Stimulated activated CD8-positive, alpha-beta memory T cell treated with anti-CD3 and anti-CD28 coated beads, Interleukin-7, amount 100 ng/mL, for 1 hour (primary cell): Measurements from ENCODE around the gene FHIT.
"Not testable (repeated sequence)": the region's sequence is repeated elsewhere in the genome, so short reads cannot be mapped to it uniquely, and the experiment has no call there.

ENCODE experiments used
- DNase-seq, 2 donors: peaks; one replicate each; pipeline ENCODE4 v3.0.0-alpha.2; 2020; ENCODE audit warnings: low read depth in 2 of 2

Gene FHIT

DNA sequence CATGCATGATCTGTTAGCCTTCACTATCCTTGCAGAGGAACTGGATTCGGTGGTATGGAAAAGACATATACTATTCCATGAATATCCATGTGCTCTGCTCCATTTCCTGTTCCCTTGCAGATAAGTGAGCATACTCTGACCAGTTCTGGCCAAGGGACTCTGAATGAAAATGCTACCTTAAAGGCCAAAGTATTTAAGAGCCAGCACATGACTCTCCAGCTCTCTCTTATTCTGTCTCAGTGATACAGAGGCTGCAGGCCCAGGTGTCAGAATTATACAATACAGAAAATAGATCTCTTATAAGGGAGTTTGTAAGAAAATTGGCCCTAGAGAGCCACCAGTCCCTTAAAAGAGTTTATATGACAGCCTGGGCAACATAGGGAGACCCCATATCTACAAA is 1421.7 kb downstream of the FHIT start:
- no peak for DNase-seq

GRCh38 chr3:59824876-59825275 is 1426.4 kb downstream of the FHIT start:
- DNase-seq: no peak

DNA sequence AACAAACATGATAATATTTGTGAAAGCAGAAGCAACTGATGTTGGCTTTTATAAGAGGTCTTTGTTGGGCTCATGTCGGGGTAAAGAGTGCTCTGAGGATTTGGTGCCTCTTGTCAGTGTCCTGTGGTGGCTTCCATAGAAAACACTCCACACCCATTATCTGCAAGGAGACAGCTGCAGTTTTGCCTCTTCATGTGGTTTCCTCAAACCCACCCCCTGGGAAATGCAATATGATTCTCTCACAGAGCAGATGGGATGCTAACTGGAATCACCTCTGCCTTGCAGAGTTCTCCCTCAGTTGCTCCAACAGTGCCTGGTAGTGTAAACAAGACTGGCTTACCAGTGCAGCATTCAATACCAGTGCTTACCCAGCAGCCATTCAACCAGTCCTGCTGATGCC is 1430.0 kb downstream of the FHIT start:
- DNase-seq: no peak

DNA sequence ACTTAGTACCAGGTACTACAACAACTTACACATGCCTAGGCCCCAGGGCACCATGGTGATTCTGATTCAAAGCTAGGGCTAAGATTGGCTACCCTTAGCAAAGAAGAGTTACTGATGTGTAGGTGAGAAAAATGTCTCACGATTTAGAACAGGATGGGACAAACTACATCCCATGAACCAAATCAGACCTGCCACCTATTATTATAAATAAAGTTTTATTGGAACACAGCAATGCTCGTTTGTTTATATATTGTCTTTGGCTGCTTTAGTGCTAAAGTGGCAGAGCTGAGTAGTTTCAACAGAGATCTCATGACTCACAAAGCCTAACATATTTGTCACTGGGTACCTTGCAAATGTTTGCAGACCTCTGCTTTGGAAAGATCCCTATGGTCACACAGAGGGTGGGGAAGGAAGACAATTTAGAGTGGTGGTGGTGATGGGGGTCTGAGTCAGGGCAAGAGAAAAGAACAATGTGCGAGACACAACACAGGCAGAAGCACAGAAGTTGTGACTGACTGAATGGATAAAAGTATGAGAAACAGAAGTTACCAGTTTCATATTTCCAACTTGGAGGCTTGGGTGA is 1430.8 kb downstream of the FHIT start:
- no peak for DNase-seq

GRCh38 chr3:59818919-59819300 is 1432.3 kb downstream of the FHIT start:
- no peak for DNase-seq

DNA sequence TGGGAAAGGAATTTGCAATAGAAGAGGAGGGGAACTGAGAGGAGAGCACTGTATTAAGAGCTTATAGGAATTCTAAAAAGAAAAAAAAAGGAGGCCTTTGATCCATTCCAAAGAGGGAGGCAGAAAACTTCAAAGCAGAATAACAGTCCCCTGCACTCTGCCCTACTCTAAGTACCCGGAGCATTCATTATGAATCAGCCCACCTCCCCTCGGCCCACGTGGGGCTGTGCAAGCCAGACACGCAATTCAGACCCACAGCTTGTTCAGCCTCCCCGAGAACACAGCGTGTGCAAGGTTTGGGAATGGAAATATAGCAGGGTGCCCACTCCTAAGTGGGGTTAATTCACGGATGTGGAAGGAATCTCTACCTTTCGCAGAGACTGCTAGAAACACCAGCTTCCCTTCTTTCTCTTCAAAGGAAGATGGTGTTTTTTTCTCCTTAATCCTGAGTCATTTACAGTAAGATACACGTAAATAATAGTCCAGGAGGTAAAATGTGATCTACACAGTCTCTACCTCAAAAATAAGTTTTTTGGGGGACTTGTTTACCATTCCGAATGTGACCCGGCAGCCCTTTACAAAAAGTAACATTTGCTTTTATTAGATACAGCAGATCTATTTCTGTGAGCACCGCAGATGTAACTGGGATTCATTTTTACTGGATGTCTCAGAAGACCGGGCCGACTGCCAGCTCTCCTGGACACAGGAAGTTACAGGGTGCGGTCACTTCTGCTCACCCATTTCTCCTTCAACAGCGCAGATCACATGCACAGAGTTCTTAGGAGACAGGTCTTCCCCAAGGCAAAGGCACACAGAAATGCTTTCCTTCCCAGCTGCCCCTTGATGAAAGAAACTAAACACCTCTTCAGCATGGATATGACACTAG is 1433.0 kb downstream of the FHIT start:
- no peak for DNase-seq

GRCh38 chr3:59817511-59817910 is 1433.7 kb downstream of the FHIT start:
- DNase-seq: no peak

- no peak for DNase-seq
Measured at GRCh38 chr3:59816312-59816711, 1434.9 kb downstream of the FHIT start.

DNA sequence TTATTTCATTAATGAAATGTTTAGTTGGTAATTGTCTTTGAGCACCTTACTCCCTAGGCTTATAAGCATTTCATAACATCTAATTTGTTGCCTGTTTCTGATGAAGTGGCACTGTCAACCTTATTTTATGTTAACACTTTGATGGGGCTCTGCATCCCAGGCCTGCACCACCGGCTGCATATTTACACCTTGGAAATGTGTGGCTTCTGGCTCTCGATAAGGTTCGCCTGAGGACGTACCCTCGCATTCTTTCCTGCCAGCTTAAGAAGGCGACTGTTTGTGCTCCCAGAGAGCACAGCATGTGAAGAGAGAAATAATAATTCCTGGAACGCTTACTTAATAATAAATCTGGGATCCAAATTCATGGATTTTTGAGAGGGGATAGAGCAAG is 1438.1 kb downstream of the FHIT start:
- no peak for DNase-seq

DNA sequence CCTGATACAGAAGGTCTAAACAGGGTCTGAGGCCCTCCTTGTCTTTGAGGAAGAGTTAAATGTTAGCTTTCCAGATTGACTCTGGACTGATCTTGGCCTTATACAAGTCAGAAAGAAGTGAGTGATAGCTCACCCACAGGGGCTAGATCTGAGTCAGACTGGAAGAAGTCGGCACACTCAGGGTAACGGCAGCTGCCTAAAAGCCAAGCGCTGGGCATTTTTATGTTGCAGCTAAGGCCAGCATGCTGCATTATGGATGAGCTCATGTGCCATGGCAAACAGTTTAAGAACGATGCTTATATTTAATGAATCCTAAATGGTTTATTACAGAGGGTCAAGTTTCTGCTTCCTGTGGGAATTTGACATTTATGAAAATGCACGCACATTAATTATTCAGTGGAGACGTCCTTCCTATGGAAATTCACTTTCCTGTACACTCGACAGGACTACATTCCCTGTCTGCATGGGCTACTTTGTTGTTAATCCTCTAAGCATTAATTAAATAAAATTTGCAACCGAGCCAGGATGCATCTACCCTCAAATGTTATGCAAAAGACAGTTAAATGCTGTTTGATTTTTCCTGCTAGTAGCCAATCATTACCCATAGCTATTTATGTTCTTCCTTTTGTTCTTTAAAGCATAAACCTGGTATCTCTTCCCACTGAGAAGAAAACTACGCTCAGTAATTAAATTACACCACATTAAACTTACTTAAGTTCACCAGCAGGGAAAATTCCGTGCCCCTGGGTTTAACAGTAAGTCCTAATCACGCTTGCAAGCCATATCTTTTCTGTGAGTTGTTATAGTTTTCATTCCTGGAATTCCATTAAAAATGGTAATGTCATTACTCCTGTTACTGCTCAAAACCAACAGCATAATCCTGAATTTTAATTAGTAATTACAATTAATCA is 1438.8 kb downstream of the FHIT start:
- no peak for DNase-seq

DNA sequence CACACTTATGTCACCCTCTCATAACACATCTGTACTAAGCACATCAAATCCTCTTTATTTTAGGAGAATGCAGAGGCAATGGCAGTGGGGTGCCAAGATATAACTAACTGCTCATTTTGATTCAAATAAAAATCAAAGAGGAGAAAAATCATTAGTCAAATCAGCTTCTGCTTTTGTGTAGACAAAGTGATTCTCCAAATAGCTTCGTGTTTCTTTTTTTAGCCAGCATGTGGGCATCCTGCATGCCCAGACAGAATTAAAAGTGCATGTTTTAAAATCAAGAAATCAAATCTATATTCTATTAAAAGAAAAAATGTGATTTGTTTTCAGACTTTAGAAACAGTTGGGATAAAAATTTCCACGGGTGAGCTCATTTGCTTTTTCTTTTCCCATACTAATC is 1440.1 kb downstream of the FHIT start:
- no peak for DNase-seq

GRCh38 chr3:59810606-59811005 is 1440.6 kb downstream of the FHIT start:
- no peak for DNase-seq

GRCh38 chr3:59809710-59810444 is 1441.4 kb downstream of the FHIT start:
- DNase-seq: no peak

- DNase-seq: no peak
Measured at GRCh38 chr3:59809016-59809415, 1442.2 kb downstream of the FHIT start.

DNA sequence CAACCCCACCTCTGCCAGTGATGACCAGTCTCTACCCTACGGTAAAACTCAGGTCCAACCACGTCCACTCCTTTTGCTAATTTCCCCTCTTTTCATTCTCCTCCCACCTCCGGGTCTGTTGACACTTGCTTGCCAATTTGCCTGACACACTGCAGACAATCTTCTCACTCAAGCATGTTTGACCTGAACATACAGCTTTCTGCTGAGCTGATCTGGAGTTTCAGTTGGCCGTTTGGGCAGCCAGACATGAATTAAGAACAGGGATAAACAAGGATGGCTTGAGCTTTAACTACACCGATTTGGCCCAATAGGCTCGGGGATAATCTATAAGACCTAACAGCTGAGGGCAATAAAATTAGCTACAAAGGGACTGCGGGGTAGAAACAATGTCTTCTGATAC is 1442.8 kb downstream of the FHIT start:
- DNase-seq: no peak

DNA sequence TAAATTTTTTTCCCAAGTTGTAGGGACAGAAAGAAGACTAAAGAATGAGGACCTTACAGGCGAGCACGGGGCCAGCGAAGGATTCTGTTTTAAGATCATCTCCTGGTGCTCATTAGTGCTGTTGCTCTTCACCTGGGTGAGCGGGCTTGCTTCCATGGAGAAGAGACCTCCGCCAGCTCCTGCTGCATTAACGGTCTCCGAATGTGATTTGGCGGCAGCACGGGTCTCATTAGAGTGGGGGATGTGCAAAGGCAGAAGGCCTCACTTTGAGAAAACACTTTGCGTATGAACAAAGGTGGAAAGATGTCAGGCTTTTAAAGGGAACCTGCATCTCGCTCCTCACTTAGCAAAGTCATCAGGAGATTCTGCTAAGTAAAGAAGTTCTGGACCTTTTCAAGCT is 1448.0 kb downstream of the FHIT start:
- DNase-seq: no peak

GRCh38 chr3:59802453-59802852 is 1448.8 kb downstream of the FHIT start:
- DNase-seq: not testable (repeated sequence)

DNA sequence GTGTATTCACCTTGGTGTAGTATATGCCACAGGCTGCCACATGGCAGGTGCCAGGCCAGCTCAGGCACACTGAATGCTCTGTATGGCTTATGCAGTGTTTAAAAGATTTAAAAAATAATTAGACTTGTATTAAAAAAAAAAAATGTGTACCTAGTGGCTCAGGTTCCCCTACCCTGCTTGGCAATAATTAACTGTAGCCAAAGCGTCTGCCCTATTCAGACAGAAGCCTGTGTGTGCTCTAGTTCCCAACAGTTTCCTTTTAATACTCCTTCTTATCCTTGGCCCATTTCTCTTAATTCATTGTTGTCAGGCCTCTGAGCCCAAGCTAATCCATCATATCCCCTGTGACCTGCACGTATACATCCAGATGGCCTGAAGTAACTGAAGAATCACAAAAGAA is 1449.2 kb downstream of the FHIT start:
- no peak for DNase-seq

DNA sequence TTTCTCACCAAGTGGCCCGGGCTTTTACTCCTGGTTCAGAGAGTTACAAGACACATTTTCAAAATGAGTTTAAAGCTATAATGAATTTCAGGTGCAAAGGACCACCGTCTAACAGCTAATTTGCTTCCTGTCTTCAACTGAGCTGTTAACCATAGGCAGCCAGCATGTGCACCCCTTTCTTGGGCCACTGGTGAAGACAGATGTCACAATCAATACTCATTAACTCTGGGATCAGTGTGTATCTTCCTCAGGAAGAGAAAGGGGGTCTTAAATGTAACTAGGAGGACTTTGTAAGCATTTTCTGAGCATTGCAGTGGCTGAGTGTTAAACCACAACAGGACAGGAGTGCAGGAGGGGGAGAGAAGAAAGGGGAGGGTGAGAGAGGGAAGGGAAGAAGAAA is 1450.8 kb downstream of the FHIT start:
- DNase-seq: no peak

GRCh38 chr3:59798372-59799086 is 1452.7 kb downstream of the FHIT start:
- no peak for DNase-seq

- DNase-seq: no peak
Measured at GRCh38 chr3:59797533-59797932, 1453.7 kb downstream of the FHIT start.
